Duodenal mucosa (tissue), 2 donors: ENCODE data around the gene C1GALT1.

Source experiments
- H3K27ac ChIP-seq: one replicate; pipeline ENCODE4 v1.7.0; 2013; ENCODE audit warnings: low read depth, low read length
- H3K27me3 ChIP-seq, 2 donors: one replicate each; pipeline ENCODE4 v1.7.0; 2013; ENCODE audit warnings: low read length in 2 of 2, control low read depth in 1 of 2; ENCODE audit not compliant: insufficient read depth in 2 of 2, control insufficient read depth in 1 of 2
- H3K36me3 ChIP-seq, 2 donors: one replicate each; pipeline ENCODE4 v1.7.0; 2013; ENCODE audit warnings: low read length in 2 of 2, control low read depth in 1 of 2; ENCODE audit not compliant: insufficient read depth in 2 of 2, control insufficient read depth in 1 of 2
- H3K4me1 ChIP-seq, 2 donors: one replicate each; pipeline ENCODE4 v1.7.0; 2013; ENCODE audit warnings: low read length in 2 of 2, control low read depth in 1 of 2; ENCODE audit not compliant: insufficient read depth in 2 of 2, control insufficient read depth in 1 of 2
- H3K4me3 ChIP-seq, 2 donors: one replicate each; pipeline ENCODE4 v1.7.0; 2013; ENCODE audit warnings: low read length in 2 of 2, low read depth in 1 of 2
- H3K9ac ChIP-seq, 2 donors: one replicate each; pipeline ENCODE4 v1.7.0; 2013; ENCODE audit warnings: low read length in 2 of 2, low read depth in 1 of 2
- H3K9me3 ChIP-seq, 2 donors: one replicate each; pipeline ENCODE4 v1.7.0; 2013; ENCODE audit warnings: low read length in 2 of 2, control low read depth in 1 of 2; ENCODE audit not compliant: control insufficient read depth in 1 of 2

Gene C1GALT1

GRCh38 chr7:7264306-7265040 is 82.1 kb downstream of the C1GALT1 start:
- Histone ChIP-seq H3K27me3 (no peaks in the 10 kb centered on the region), H3K4me3 (no peak overlapping the region), H3K9me3 (peaks cover 0 to 4% of the 10 kb centered on the region in 2 donors), H3K36me3 (no peaks in the 10 kb centered on the region), H3K27ac (no peak overlapping the region), H3K4me1 (no peaks in the 10 kb centered on the region), H3K9ac (no peak overlapping the region)

- H3K4me1 ChIP-seq: no peaks in the 10 kb centered on the region
- H3K9ac ChIP-seq: no peak overlapping the region
- H3K27me3 ChIP-seq: no peaks in the 10 kb centered on the region
- no peaks in the 10 kb centered on the region for H3K36me3 ChIP-seq
- no peak overlapping the region for H3K27ac ChIP-seq
- H3K4me3 ChIP-seq: no peak overlapping the region
- H3K9me3 ChIP-seq: peaks cover 0 to 4% of the 10 kb centered on the region in 2 donors
Observed at GRCh38 chr7:7265081-7266075, 83.0 kb downstream of the C1GALT1 start.

- Histone ChIP-seq H3K9me3 (peaks cover 0 to 2% of the 10 kb centered on the region in 2 donors), H3K27ac (no peak overlapping the region), H3K36me3 (no peaks in the 10 kb centered on the region), H3K9ac (no peak overlapping the region), H3K4me3 (no peak overlapping the region), H3K27me3 (no peaks in the 10 kb centered on the region), H3K4me1 (no peaks in the 10 kb centered on the region)
Observed at GRCh38 chr7:7266257-7266881, 84.0 kb downstream of the C1GALT1 start.

GRCh38 chr7:7271094-7271874 is 88.9 kb downstream of the C1GALT1 start:
- H3K36me3 ChIP-seq: no peaks in the 10 kb centered on the region
- H3K9ac ChIP-seq: no peak overlapping the region

GRCh38 chr7:7272294-7272693 is 90.0 kb downstream of the C1GALT1 start:
- Histone ChIP-seq H3K27ac (no peak overlapping the region), H3K4me1 (no peaks in the 10 kb centered on the region), H3K4me3 (no peak overlapping the region), H3K9ac (no peak overlapping the region), H3K9me3 (no peaks in the 10 kb centered on the region), H3K27me3 (no peaks in the 10 kb centered on the region), H3K36me3 (no peaks in the 10 kb centered on the region)

More at GRCh38 chr7:7271094-7271874, 88.9 kb downstream of the C1GALT1 start:
- Histone ChIP-seq H3K4me1 (no peaks in the 10 kb centered on the region), H3K27ac (no peak overlapping the region), H3K4me3 (no peak overlapping the region), H3K27me3 (no peaks in the 10 kb centered on the region), H3K9me3 (no peaks in the 10 kb centered on the region)

GRCh38 chr7:7274782-7275181 is 92.4 kb downstream of the C1GALT1 start:
- no peaks in the 10 kb centered on the region for H3K9me3 ChIP-seq
- H3K4me1 ChIP-seq: no peaks in the 10 kb centered on the region
- no peaks in the 10 kb centered on the region for H3K36me3 ChIP-seq
- H3K27me3 ChIP-seq: no peaks in the 10 kb centered on the region
- H3K4me3 ChIP-seq: no peak overlapping the region
- no peak overlapping the region for H3K9ac ChIP-seq
- H3K27ac ChIP-seq: no peak overlapping the region

GRCh38 chr7:7276161-7276560 is 93.8 kb downstream of the C1GALT1 start:
- Histone ChIP-seq H3K4me3 (no peak overlapping the region), H3K36me3 (no peaks in the 10 kb centered on the region), H3K4me1 (no peaks in the 10 kb centered on the region), H3K27me3 (no peaks in the 10 kb centered on the region), H3K27ac (no peak overlapping the region), H3K9ac (no peak overlapping the region), H3K9me3 (no peaks in the 10 kb centered on the region)

GRCh38 chr7:7290429-7291122 is 108.2 kb downstream of the C1GALT1 start:
- Histone ChIP-seq H3K9me3 (peaks cover 0 to 5% of the 10 kb centered on the region in 2 donors), H3K4me1 (peaks cover 0 to 8% of the 10 kb centered on the region in 2 donors), H3K9ac (no peak overlapping the region), H3K4me3 (no peak overlapping the region), H3K27me3 (no peaks in the 10 kb centered on the region), H3K27ac (no peak overlapping the region), H3K36me3 (no peaks in the 10 kb centered on the region)

GRCh38 chr7:7292085-7292484 is 109.7 kb downstream of the C1GALT1 start:
- H3K27me3 ChIP-seq: no peaks in the 10 kb centered on the region
- H3K9me3 ChIP-seq: no peaks in the 10 kb centered on the region
- H3K4me3 ChIP-seq: no peak overlapping the region
- peaks cover 0 to 8% of the 10 kb centered on the region in 2 donors for H3K4me1 ChIP-seq
- no peak overlapping the region for H3K27ac ChIP-seq
- H3K36me3 ChIP-seq: no peaks in the 10 kb centered on the region
- no peak overlapping the region for H3K9ac ChIP-seq
